ENCODE data around the gene NRP1.

NRP1 gene

DNA sequence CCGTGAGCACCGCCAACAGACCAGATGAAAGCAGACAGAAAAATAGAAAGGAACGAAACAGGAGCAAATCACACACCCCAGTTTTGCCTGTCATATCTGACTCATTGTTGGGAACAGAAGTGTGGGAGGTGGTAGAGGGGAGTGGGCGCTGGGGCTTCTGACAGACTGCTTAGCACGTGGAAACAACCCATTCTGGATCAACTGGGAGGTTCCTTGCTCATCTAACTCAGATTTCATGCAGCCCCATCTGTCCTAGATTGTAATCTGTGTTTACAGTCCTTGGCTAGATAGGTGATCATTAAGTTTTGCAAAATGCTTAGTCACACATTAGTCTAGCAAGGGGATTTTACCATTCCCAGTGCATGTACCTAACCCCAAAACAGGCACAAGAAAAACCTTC lies 154.1 kb downstream of the NRP1 start:
- Histone ChIP-seq H3K4me3 (ENCODE audit: low read depth in 1 of 2, low read length in 1 of 2) (no peak overlapping the region), H3K27me3 (no peaks in the 10 kb centered on the region), H3K9me3 (no peaks in the 10 kb centered on the region), H3K4me1 (ENCODE audit: control insufficient read depth in 1 of 2, insufficient read depth in 1 of 2, low read depth in 1 of 2, low read length in 1 of 2) (no peaks in the 10 kb centered on the region), H3K36me3 (no peaks in the 10 kb centered on the region), H3K27ac (no peak overlapping the region)
- TF ChIP-seq, protein P1, sequence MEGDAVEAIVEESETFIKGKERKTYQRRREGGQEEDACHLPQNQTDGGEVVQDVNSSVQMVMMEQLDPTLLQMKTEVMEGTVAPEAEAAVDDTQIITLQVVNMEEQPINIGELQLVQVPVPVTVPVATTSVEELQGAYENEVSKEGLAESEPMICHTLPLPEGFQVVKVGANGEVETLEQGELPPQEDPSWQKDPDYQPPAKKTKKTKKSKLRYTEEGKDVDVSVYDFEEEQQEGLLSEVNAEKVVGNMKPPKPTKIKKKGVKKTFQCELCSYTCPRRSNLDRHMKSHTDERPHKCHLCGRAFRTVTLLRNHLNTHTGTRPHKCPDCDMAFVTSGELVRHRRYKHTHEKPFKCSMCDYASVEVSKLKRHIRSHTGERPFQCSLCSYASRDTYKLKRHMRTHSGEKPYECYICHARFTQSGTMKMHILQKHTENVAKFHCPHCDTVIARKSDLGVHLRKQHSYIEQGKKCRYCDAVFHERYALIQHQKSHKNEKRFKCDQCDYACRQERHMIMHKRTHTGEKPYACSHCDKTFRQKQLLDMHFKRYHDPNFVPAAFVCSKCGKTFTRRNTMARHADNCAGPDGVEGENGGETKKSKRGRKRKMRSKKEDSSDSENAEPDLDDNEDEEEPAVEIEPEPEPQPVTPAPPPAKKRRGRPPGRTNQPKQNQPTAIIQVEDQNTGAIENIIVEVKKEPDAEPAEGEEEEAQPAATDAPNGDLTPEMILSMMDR (IDR thresholded peaks at IDR 0.05): no peak

DNA sequence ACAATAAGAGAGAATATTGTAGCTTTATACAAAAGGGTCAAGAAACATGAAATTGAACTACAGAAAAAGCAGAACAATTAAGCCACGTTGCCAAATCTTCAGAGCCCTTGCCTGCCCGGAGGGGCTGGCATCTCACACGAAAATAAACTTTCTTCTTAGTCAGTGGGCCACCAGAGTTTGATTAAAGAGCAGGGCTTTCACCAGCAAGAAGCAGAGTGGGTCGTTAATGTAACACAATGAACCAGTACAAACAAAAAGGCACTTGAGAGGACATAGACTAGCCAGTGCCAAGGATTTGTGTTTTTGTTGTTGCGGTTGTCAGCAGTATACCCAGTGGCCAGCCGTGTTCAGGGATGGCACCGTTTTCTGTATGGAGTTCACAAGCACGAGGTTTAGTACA lies 155.4 kb downstream of the NRP1 start:
- Histone ChIP-seq H3K4me3 (ENCODE audit: low read depth in 1 of 2, low read length in 1 of 2) (no peak overlapping the region), H3K9me3 (no peaks in the 10 kb centered on the region), H3K4me1 (ENCODE audit: control insufficient read depth in 1 of 2, insufficient read depth in 1 of 2, low read depth in 1 of 2, low read length in 1 of 2) (no peaks in the 10 kb centered on the region), H3K36me3 (no peaks in the 10 kb centered on the region), H3K27me3 (no peaks in the 10 kb centered on the region), H3K27ac (no peak overlapping the region)
- TF ChIP-seq, protein P1 (IDR thresholded peaks at IDR 0.05): no peak

DNA sequence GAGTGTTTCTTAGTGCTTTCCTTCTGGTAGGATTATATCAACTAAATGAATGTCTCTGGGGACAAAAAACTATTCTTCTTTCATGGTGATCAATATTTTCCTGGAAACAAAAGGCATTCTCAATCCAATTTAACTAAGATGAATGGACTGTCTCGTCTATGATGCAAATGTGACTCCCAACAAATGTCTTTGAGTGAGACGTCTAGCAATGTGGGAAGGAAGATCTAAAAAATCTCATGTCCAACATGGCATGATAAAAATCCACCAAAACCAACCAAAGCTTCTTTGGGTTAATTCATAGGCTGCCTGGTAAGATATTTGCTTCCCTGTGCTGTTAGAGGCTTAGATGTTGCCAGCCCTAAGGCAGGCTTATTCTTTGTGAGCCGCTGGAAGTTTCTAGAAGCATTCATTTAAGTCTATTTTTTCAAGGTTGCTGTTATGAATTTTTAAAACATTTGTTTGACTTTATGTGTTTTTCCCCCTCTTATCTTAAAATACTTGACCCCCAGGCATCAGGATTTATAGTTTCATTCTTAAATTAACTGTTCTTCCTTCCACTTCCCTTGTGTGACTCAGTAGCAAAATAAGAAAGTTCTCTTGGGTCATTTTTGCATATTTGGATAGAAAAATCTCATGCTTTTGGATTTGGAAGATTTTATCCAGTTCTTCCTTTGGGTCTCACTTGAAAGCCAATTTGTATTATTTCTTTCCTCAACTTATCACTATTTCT lies 156.3 kb downstream of the NRP1 start:
- H3K27me3 ChIP-seq: no peaks in the 10 kb centered on the region
- TF ChIP-seq, protein P1 (IDR thresholded peaks at IDR 0.05): no peak
- no peak overlapping the region for H3K27ac ChIP-seq
- H3K9me3 ChIP-seq: no peaks in the 10 kb centered on the region
- H3K4me1 ChIP-seq (ENCODE audit: control insufficient read depth in 1 of 2, insufficient read depth in 1 of 2, low read depth in 1 of 2, low read length in 1 of 2): no peaks in the 10 kb centered on the region
- H3K4me3 ChIP-seq (ENCODE audit: low read depth in 1 of 2, low read length in 1 of 2): no peak overlapping the region
- H3K36me3 ChIP-seq: no peaks in the 10 kb centered on the region

DNA sequence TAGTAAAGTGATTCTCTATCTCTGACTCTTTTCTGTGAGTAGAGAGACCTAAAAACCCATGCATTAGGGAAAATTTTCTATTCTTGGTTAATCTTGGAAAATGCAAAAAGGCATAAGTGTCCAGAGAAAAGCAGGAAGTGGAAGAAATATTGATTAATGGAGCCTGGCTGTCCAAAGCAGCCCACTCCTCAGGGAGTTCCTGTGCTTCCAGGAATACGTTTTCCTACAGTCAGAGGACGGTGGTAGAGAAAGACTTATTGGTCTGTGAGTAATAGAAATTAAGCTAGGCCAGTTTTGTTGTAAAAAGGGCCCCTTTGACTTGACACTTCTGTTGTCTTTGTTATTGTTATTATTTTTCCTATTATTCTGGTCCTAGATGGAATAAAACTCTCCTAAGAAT lies 157.8 kb downstream of the NRP1 start:
- no peak overlapping the region for H3K4me3 ChIP-seq (ENCODE audit: low read depth in 1 of 2, low read length in 1 of 2)
- TF ChIP-seq, protein P1 (IDR thresholded peaks at IDR 0.05): no peak

DNA sequence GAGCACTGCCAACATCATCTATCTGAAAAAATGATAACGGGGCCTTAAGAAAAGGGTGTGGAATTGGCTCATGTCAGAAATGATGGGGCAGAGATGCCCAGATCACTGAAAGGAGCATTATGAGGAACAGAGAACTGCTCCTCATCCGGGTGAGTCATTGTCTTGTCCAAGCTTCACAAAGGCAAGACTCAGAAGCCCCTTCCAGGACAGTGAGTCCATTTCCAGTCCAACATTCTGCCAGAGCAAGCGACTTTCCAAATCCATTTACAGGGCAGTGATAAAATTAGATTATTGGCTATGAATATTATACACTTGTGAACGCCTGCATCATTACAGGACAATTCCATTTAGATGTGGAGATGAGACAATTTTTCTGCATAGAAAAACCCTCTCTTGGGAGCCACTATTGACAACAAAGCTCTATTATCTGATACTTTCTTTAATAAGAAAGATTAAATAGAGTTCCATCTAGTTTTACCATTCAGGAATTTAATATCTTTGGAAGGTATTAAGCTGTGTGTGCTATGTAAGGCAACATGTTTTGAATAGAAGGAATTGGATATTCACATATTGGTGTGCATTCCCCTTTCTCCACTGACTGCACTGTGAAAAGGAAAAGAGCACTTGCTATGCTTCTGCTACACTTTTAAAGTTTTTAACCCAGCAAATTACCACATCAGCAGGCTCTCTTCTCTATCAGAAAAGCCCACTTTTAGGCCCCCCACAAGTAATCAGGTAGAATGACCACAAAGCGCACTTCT lies 159.6 kb downstream of the NRP1 start:
- H3K4me3 ChIP-seq (ENCODE audit: low read depth in 1 of 2, low read length in 1 of 2): no peak overlapping the region
- H3K36me3 ChIP-seq: no peaks in the 10 kb centered on the region

More for the DNA sequence above, 157.8 kb downstream of the NRP1 start:
- H3K9me3 ChIP-seq: no peaks in the 10 kb centered on the region
- H3K4me1 ChIP-seq (ENCODE audit: control insufficient read depth in 1 of 2, insufficient read depth in 1 of 2, low read depth in 1 of 2, low read length in 1 of 2): no peaks in the 10 kb centered on the region
- no peaks in the 10 kb centered on the region for H3K36me3 ChIP-seq
- H3K27ac ChIP-seq: no peak overlapping the region
- H3K27me3 ChIP-seq: no peaks in the 10 kb centered on the region

More for the DNA sequence above, 159.6 kb downstream of the NRP1 start:
- no peak overlapping the region for H3K27ac ChIP-seq
- H3K27me3 ChIP-seq: no peaks in the 10 kb centered on the region
- H3K4me1 ChIP-seq (ENCODE audit: control insufficient read depth in 1 of 2, insufficient read depth in 1 of 2, low read depth in 1 of 2, low read length in 1 of 2): no peaks in the 10 kb centered on the region
- H3K9me3 ChIP-seq: no peaks in the 10 kb centered on the region
- TF ChIP-seq, protein P1 (IDR thresholded peaks at IDR 0.05): no peak

Data from neutrophil (primary cell).